ENCODE data around the gene WARS2. TPM values are rescaled to one million over a fixed set of nuclear protein-coding genes. Genes with fewer than 3 reads are reported as not detected.

WARS2 gene
- total RNA-seq, 1 experiment from 2014 or later: 27.7 TPM

- POLR2A ChIA-PET: interaction anchor here (1.0 kb wide), 1 partner anchor 51 kb away, joined by 3 read pairs; no protein-coding TSS in a partner anchor
- BruUV-seq (replicated peaks): no TSS peak
- CTCF ChIA-PET: interaction anchor here (0.8 to 1.2 kb wide), 4 partner anchors 14 to 877 kb away, joined by 3 read pairs; no protein-coding TSS in a partner anchor
- Mint-ChIP-seq H3K9me3 (ENCODE audit: unreplicated experiment) (no peaks in the 10 kb centered on the region), H3K4me1 (ENCODE audit: insufficient read depth, unreplicated experiment) (no peaks in the 10 kb centered on the region), H3K36me3 (ENCODE audit: insufficient read depth, unreplicated experiment) (no peaks in the 10 kb centered on the region), H3K27ac (ENCODE audit: low read depth, unreplicated experiment) (no peak overlapping the region), H3K4me3 (ENCODE audit: unreplicated experiment) (no peak overlapping the region), H3K27me3 (ENCODE audit: insufficient read depth, unreplicated experiment) (no peaks in the 10 kb centered on the region)
- no peak for TF ChIP-seq CTCF (IDR thresholded peaks at IDR 0.05; ENCODE audit: unreplicated experiment)
- intact Hi-C loops (cut with micrococcal nuclease): no loop called here
- DNase-seq (ENCODE audit: unreplicated experiment): no peak
Measured at GRCh38 chr1:118995312-118996016, 145.0 kb downstream of the WARS2 start.

DNA sequence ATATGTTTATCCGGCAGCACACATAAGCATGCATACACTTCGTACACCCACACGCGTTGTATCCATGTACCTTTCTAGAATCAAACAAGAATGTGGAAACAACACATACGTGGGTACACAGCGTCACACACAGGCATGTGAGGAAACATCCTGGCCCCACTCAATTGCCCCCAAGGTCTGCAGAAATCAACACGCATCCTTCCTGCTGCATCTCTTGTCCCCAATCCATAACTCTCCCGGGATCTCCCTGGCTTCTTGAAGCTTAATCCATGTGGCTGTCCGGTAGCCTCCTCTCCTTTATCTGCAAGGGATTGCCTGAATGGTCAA is 146.8 kb downstream of the WARS2 start:
- TF ChIP-seq CTCF (IDR thresholded peaks at IDR 0.05; ENCODE audit: unreplicated experiment): no peak
- ChIA-PET POLR2A (interaction anchor here (0.5 kb wide), 1 partner anchor 631 kb away, joined by 3 read pairs; no protein-coding TSS in a partner anchor), CTCF (interaction anchor here (0.6 to 0.7 kb wide), 2 partner anchors 36 to 42 kb away, joined by 3 to 4 read pairs; no protein-coding TSS in a partner anchor)
- Mint-ChIP-seq H3K4me1 (ENCODE audit: insufficient read depth, unreplicated experiment) (no peaks in the 10 kb centered on the region), H3K9me3 (ENCODE audit: unreplicated experiment) (no peaks in the 10 kb centered on the region), H3K4me3 (ENCODE audit: unreplicated experiment) (no peak overlapping the region), H3K27ac (ENCODE audit: low read depth, unreplicated experiment) (no peak overlapping the region), H3K27me3 (ENCODE audit: insufficient read depth, unreplicated experiment) (no peaks in the 10 kb centered on the region), H3K36me3 (ENCODE audit: insufficient read depth, unreplicated experiment) (no peaks in the 10 kb centered on the region)
- DNase-seq (ENCODE audit: unreplicated experiment): no peak
- intact Hi-C loops (cut with micrococcal nuclease): no loop called here
- BruUV-seq (replicated peaks): no TSS peak

GRCh38 chr1:118992868-118993699 is 147.4 kb downstream of the WARS2 start:
- Mint-ChIP-seq H3K4me3 (ENCODE audit: unreplicated experiment) (no peak overlapping the region), H3K9me3 (ENCODE audit: unreplicated experiment) (no peaks in the 10 kb centered on the region), H3K27me3 (ENCODE audit: insufficient read depth, unreplicated experiment) (no peaks in the 10 kb centered on the region), H3K27ac (ENCODE audit: low read depth, unreplicated experiment) (no peak overlapping the region), H3K36me3 (ENCODE audit: insufficient read depth, unreplicated experiment) (no peaks in the 10 kb centered on the region), H3K4me1 (ENCODE audit: insufficient read depth, unreplicated experiment) (no peaks in the 10 kb centered on the region)
- POLR2A ChIA-PET: no interaction called here
- no peak for DNase-seq (ENCODE audit: unreplicated experiment)
- BruUV-seq (replicated peaks): no TSS peak
- intact Hi-C loops (cut with micrococcal nuclease): no loop called here
- CTCF ChIA-PET: interaction anchor here (0.6 to 0.8 kb wide), 3 partner anchors 37 to 80 kb away, joined by 3 to 4 read pairs (median 3); no protein-coding TSS in a partner anchor
- no peak for TF ChIP-seq CTCF (IDR thresholded peaks at IDR 0.05; ENCODE audit: unreplicated experiment)

DNA sequence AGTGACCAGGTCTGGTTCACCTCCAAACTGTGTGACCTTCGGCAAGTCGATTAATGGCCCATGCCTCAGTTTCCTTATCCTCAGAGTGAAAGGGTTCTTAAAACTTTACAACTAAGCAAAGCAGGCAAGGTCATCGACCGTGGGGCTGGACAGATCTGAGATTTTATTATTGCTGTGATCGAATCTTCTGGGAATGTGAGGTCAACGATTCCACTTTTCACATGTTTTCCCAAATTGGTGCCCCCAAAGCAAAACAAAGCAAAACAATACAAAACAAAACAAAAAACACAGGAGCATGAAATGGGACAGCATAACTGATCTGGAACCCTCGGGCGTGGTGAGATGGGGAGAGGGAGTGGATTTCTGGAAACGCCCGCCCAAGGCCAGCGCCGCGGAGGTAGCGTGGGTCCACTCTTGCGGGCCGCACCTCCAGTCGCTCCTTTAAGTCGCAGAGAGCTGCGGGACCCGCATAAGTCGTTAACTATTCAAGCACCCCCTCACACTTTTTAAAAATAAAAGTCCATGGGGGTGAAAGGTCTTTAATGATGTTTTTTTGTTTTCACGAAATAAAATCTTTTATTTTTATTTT is 148.1 kb downstream of the WARS2 start:
- intact Hi-C loops (cut with micrococcal nuclease): no loop called here
- BruUV-seq (replicated peaks): no TSS peak
- H3K27ac Mint-ChIP-seq (ENCODE audit: low read depth, unreplicated experiment): no peak overlapping the region
- no peaks in the 10 kb centered on the region for H3K4me1 Mint-ChIP-seq (ENCODE audit: insufficient read depth, unreplicated experiment)
- no peaks in the 10 kb centered on the region for H3K27me3 Mint-ChIP-seq (ENCODE audit: insufficient read depth, unreplicated experiment)
- POLR2A ChIA-PET: no interaction called here
- H3K9me3 Mint-ChIP-seq (ENCODE audit: unreplicated experiment): no peaks in the 10 kb centered on the region
- no peak for DNase-seq (ENCODE audit: unreplicated experiment)
- no peak overlapping the region for H3K4me3 Mint-ChIP-seq (ENCODE audit: unreplicated experiment)
- CTCF ChIA-PET: no interaction called here
- TF ChIP-seq CTCF (IDR thresholded peaks at IDR 0.05; ENCODE audit: unreplicated experiment): no peak
- no peaks in the 10 kb centered on the region for H3K36me3 Mint-ChIP-seq (ENCODE audit: insufficient read depth, unreplicated experiment)
